ENCODE results near the gene EPHA3.

EPHA3 gene

GRCh38 chr3:89368846-89369245, 261.4 kb downstream of the EPHA3 start:
- H3K9me3 ChIP-seq (replicated peaks; ENCODE audit: low read length), result no peaks in the 10 kb centered on the region
- no peaks in the 10 kb centered on the region for H3K27me3 ChIP-seq (ENCODE audit: control insufficient read depth, insufficient read depth, low read length)
- no peak overlapping the region for H3K9ac ChIP-seq (ENCODE audit: low read depth, low read length)
- no peak overlapping the region for H3K4me2 ChIP-seq (ENCODE audit: low read length)
- no peaks in the 10 kb centered on the region for H3K4me1 ChIP-seq (ENCODE audit: control insufficient read depth, insufficient read depth, low read length)
- H3K4me3 ChIP-seq (ENCODE audit: low read length), result no peak overlapping the region
- H3K36me3 ChIP-seq (ENCODE audit: insufficient read depth, low read length), result no peaks in the 10 kb centered on the region

GRCh38 chr3:89372456-89372855, 265.0 kb downstream of the EPHA3 start:
- no peaks in the 10 kb centered on the region for H3K36me3 ChIP-seq (ENCODE audit: insufficient read depth, low read length)
- no peaks in the 10 kb centered on the region for H3K27me3 ChIP-seq (ENCODE audit: control insufficient read depth, insufficient read depth, low read length)
- no peaks in the 10 kb centered on the region for H3K9me3 ChIP-seq (replicated peaks; ENCODE audit: low read length)
- H3K4me3 ChIP-seq (ENCODE audit: low read length), result no peak overlapping the region
- no peaks in the 10 kb centered on the region for H3K4me1 ChIP-seq (ENCODE audit: control insufficient read depth, insufficient read depth, low read length)
- H3K4me2 ChIP-seq (ENCODE audit: low read length), result no peak overlapping the region
- no peak overlapping the region for H3K9ac ChIP-seq (ENCODE audit: low read depth, low read length)

- Histone ChIP-seq H3K4me2 (ENCODE audit: low read length) (no peak overlapping the region), H3K36me3 (ENCODE audit: insufficient read depth, low read length) (no peaks in the 10 kb centered on the region), H3K9me3 (replicated peaks; ENCODE audit: low read length) (no peaks in the 10 kb centered on the region), H3K4me1 (ENCODE audit: control insufficient read depth, insufficient read depth, low read length) (no peaks in the 10 kb centered on the region), H3K4me3 (ENCODE audit: low read length) (no peak overlapping the region), H3K27me3 (ENCODE audit: control insufficient read depth, insufficient read depth, low read length) (no peaks in the 10 kb centered on the region), H3K9ac (ENCODE audit: low read depth, low read length) (no peak overlapping the region)
Measured at GRCh38 chr3:89373434-89373833, 266.0 kb downstream of the EPHA3 start.

- Histone ChIP-seq H3K36me3 (ENCODE audit: insufficient read depth, low read length) (no peaks in the 10 kb centered on the region), H3K27me3 (ENCODE audit: control insufficient read depth, insufficient read depth, low read length) (no peaks in the 10 kb centered on the region), H3K9me3 (replicated peaks; ENCODE audit: low read length) (no peaks in the 10 kb centered on the region), H3K4me2 (ENCODE audit: low read length) (no peak overlapping the region), H3K4me3 (ENCODE audit: low read length) (no peak overlapping the region), H3K9ac (ENCODE audit: low read depth, low read length) (no peak overlapping the region), H3K4me1 (ENCODE audit: control insufficient read depth, insufficient read depth, low read length) (no peaks in the 10 kb centered on the region)
Measured at GRCh38 chr3:89375451-89375850, 268.0 kb downstream of the EPHA3 start.

DNA sequence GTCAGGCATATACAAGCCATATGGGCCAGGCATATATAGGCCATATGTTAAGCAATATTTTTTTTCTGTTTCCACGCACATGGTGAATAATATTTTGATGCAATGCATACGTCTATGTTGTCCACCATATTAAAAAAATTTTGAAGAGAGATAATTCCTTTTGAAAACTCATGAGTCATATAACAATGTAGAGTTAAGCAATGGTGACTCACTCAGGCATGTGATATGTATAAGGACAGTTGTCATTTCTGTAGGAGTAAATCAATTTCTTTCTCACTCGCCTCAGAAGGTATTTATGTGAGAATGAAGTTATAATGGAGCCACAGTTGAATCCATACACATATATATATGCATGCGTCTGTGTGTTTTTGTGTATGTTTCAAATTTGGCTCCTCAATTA, 272.6 kb downstream of the EPHA3 start:
- no peak overlapping the region for H3K9ac ChIP-seq (ENCODE audit: low read depth, low read length)
- H3K27me3 ChIP-seq (ENCODE audit: control insufficient read depth, insufficient read depth, low read length), result no peaks in the 10 kb centered on the region
- no peak overlapping the region for H3K4me2 ChIP-seq (ENCODE audit: low read length)
- no peak overlapping the region for H3K4me3 ChIP-seq (ENCODE audit: low read length)
- no peaks in the 10 kb centered on the region for H3K9me3 ChIP-seq (replicated peaks; ENCODE audit: low read length)
- H3K36me3 ChIP-seq (ENCODE audit: insufficient read depth, low read length), result no peaks in the 10 kb centered on the region
- H3K4me1 ChIP-seq (ENCODE audit: control insufficient read depth, insufficient read depth, low read length), result no peaks in the 10 kb centered on the region

- H3K4me3 ChIP-seq (ENCODE audit: low read length), result no peak overlapping the region
- H3K36me3 ChIP-seq (ENCODE audit: insufficient read depth, low read length), result no peaks in the 10 kb centered on the region
- no peaks in the 10 kb centered on the region for H3K4me1 ChIP-seq (ENCODE audit: control insufficient read depth, insufficient read depth, low read length)
- H3K4me2 ChIP-seq (ENCODE audit: low read length), result no peak overlapping the region
- H3K9ac ChIP-seq (ENCODE audit: low read depth, low read length), result no peak overlapping the region
- no peaks in the 10 kb centered on the region for H3K9me3 ChIP-seq (replicated peaks; ENCODE audit: low read length)
- no peaks in the 10 kb centered on the region for H3K27me3 ChIP-seq (ENCODE audit: control insufficient read depth, insufficient read depth, low read length)
Measured at GRCh38 chr3:89392991-89393390, 285.6 kb downstream of the EPHA3 start.

- no peak overlapping the region for H3K9ac ChIP-seq (ENCODE audit: low read depth, low read length)
- no peaks in the 10 kb centered on the region for H3K36me3 ChIP-seq (ENCODE audit: insufficient read depth, low read length)
- no peaks in the 10 kb centered on the region for H3K27me3 ChIP-seq (ENCODE audit: control insufficient read depth, insufficient read depth, low read length)
- no peaks in the 10 kb centered on the region for H3K9me3 ChIP-seq (replicated peaks; ENCODE audit: low read length)
- no peak overlapping the region for H3K4me3 ChIP-seq (ENCODE audit: low read length)
- H3K4me2 ChIP-seq (ENCODE audit: low read length), result no peak overlapping the region
- H3K4me1 ChIP-seq (ENCODE audit: control insufficient read depth, insufficient read depth, low read length), result no peaks in the 10 kb centered on the region
Measured at GRCh38 chr3:89395456-89395855, 288.0 kb downstream of the EPHA3 start.

- H3K4me2 ChIP-seq (ENCODE audit: low read length), result no peak overlapping the region
- no peaks in the 10 kb centered on the region for H3K36me3 ChIP-seq (ENCODE audit: insufficient read depth, low read length)
- no peaks in the 10 kb centered on the region for H3K4me1 ChIP-seq (ENCODE audit: control insufficient read depth, insufficient read depth, low read length)
- no peaks in the 10 kb centered on the region for H3K27me3 ChIP-seq (ENCODE audit: control insufficient read depth, insufficient read depth, low read length)
- H3K9me3 ChIP-seq (replicated peaks; ENCODE audit: low read length), result no peaks in the 10 kb centered on the region
- H3K9ac ChIP-seq (ENCODE audit: low read depth, low read length), result no peak overlapping the region
- H3K4me3 ChIP-seq (ENCODE audit: low read length), result no peak overlapping the region
Measured at GRCh38 chr3:89395996-89396395, 288.6 kb downstream of the EPHA3 start.

- Histone ChIP-seq H3K9ac (ENCODE audit: low read depth, low read length) (no peak overlapping the region), H3K27me3 (ENCODE audit: control insufficient read depth, insufficient read depth, low read length) (no peaks in the 10 kb centered on the region), H3K4me3 (ENCODE audit: low read length) (no peak overlapping the region), H3K4me2 (ENCODE audit: low read length) (no peak overlapping the region), H3K4me1 (ENCODE audit: control insufficient read depth, insufficient read depth, low read length) (no peaks in the 10 kb centered on the region), H3K9me3 (replicated peaks; ENCODE audit: low read length) (no peaks in the 10 kb centered on the region), H3K36me3 (ENCODE audit: insufficient read depth, low read length) (no peaks in the 10 kb centered on the region)
Measured at GRCh38 chr3:89402051-89402450, 294.6 kb downstream of the EPHA3 start.

DNA sequence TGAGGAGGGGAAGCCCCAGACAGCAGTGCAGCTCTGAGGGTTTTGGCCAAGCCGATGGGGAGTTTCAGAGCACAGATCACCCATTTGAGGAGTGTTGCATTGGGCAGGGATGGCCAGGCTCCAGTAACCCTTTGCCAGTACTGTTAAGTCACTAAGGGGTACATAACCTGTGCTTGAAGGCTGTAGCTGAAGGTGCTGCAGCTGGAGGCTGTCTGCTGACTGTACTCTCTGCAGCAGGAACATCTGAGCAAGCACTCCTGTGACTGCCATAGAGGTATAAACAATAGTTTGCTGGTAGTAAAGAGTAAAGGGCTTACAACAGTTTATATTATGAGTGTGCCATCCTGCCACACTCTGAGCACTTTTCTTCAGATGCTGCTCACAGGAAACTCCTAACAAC, 297.8 kb downstream of the EPHA3 start:
- H3K4me1 ChIP-seq (ENCODE audit: control insufficient read depth, insufficient read depth, low read length), result no peaks in the 10 kb centered on the region
- no peak overlapping the region for H3K9ac ChIP-seq (ENCODE audit: low read depth, low read length)
- no peaks in the 10 kb centered on the region for H3K27me3 ChIP-seq (ENCODE audit: control insufficient read depth, insufficient read depth, low read length)
- H3K4me2 ChIP-seq (ENCODE audit: low read length), result no peak overlapping the region
- no peaks in the 10 kb centered on the region for H3K9me3 ChIP-seq (replicated peaks; ENCODE audit: low read length)
- no peaks in the 10 kb centered on the region for H3K36me3 ChIP-seq (ENCODE audit: insufficient read depth, low read length)
- no peak overlapping the region for H3K4me3 ChIP-seq (ENCODE audit: low read length)

DNA sequence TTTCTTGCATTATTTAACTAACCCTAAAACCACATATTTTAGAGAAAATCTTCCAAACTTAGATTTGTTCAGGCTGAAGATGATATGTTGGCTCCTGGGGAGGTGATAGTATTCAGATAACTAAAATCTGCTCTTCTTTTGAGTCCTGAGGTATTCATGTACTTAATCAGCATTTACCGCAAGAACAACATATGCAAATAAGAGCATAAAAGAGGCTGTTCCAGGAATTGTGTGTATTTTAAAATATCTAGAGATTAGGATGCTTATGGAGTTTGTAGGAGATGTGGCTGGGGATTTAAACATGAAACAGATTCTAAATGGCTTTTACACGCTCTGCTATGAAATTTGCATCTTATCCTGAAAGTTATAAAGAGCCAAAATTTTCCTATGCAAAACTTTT, 298.2 kb downstream of the EPHA3 start:
- Histone ChIP-seq H3K36me3 (ENCODE audit: insufficient read depth, low read length) (no peaks in the 10 kb centered on the region), H3K4me3 (ENCODE audit: low read length) (no peak overlapping the region), H3K4me2 (ENCODE audit: low read length) (no peak overlapping the region), H3K27me3 (ENCODE audit: control insufficient read depth, insufficient read depth, low read length) (no peaks in the 10 kb centered on the region), H3K4me1 (ENCODE audit: control insufficient read depth, insufficient read depth, low read length) (no peaks in the 10 kb centered on the region), H3K9ac (ENCODE audit: low read depth, low read length) (no peak overlapping the region), H3K9me3 (replicated peaks; ENCODE audit: low read length) (no peaks in the 10 kb centered on the region)

DNA sequence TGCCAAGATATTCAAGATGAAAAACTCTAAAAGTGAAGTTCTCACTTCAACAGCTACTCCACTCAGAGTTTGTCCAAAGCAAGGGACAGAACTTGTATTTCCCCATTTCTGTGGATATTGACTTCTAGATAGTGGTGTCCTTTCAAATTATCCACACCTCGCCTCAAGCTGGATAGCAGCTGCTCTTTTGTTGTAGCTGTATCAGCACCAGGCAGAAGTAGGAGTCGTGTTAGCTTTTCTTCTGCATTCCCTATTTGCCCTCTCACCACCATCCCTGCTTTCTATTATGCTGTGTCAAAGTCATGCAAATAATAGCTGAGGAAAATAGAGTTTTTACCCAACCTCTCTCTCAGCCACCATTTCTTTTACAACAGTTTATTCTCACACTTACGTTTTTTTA, 303.8 kb downstream of the EPHA3 start:
- H3K9me3 ChIP-seq (replicated peaks; ENCODE audit: low read length), result no peaks in the 10 kb centered on the region
- no peak overlapping the region for H3K4me2 ChIP-seq (ENCODE audit: low read length)
- H3K4me3 ChIP-seq (ENCODE audit: low read length), result no peak overlapping the region
- no peaks in the 10 kb centered on the region for H3K36me3 ChIP-seq (ENCODE audit: insufficient read depth, low read length)
- no peaks in the 10 kb centered on the region for H3K27me3 ChIP-seq (ENCODE audit: control insufficient read depth, insufficient read depth, low read length)
- H3K4me1 ChIP-seq (ENCODE audit: control insufficient read depth, insufficient read depth, low read length), result no peaks in the 10 kb centered on the region
- no peak overlapping the region for H3K9ac ChIP-seq (ENCODE audit: low read depth, low read length)
